Measurements from ENCODE around the gene FKBP5.

The FKBP5 gene

DNA sequence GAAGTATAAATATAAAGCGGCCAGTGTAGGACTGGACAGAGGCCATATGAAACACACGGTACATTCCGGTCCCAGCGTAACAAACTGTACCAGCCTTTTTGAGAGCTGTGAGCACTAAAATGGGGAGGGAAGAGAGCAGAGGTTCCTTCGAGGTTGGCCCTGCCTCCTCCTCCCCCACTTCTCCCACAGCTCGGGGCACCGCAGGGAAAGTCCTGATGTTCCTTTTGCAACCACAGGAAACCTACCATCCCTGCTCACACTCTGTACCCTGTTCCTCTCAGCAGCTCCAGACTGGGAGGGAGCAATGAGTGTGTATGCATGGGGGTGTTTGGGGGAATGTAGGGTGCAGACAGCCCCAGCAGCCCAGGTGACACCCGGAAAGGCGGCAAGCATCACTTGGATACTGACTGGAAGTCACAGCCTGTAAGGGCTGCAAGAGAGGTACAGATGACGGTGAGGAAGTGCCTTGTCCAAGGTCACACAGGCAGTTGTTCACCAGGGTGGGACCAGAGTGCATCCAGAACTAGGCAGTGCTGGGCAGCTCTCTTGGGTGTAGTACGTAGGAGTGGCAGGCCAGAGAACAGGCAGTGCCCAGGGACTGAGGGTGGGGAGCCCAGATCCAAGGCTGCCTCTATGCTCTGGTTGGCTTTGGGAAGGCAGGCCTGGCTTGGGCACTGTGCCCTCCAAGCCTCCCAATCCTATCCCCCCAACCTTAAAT lies 37.2 kb upstream of the FKBP5 start:
- no peak for DNase-seq
- in situ Hi-C loops (cut with HindIII; ENCODE audit: low pct_ligation_motif_present, low pct_unique_long_range_greater_than_20kb, low sequenced_read_pairs): loop anchor here (25.0 kb wide), 1 partner anchor 164 kb away; no protein-coding TSS in a partner anchor

DNA sequence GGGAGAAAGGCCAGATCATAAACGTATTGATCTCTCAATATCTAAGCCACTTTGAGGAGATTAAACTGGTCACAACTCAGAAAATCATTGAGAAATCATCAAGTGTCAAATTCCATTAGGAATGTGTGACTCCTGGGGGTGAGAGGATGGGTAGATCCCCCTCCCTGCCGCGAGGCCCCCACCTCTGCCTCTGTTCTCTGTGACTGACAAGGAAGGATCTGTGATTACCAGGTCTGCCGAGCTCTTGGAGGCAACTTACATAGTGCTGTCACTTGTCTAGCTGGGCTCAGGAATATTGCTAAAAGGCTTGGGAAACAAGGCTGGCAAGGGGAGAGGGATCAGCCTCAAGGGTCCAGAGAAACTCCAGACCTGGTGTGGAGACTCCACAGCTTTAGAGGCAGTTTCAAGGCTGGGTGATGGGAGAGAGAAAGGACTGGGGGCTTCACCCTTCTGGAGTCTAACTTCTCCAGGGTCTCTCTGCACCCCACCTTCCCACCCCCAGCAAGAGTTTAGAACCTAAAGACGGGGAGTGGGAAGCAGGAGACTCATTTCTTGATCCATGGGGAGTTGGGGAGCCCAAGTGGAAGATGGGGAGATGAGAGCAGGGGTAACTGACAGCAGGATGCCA lies 36.5 kb upstream of the FKBP5 start:
- in situ Hi-C loops (cut with HindIII; ENCODE audit: low pct_ligation_motif_present, low pct_unique_long_range_greater_than_20kb, low sequenced_read_pairs): loop anchor here (25.0 kb wide), 1 partner anchor 163 kb away; no protein-coding TSS in a partner anchor
- no peak for DNase-seq

DNA sequence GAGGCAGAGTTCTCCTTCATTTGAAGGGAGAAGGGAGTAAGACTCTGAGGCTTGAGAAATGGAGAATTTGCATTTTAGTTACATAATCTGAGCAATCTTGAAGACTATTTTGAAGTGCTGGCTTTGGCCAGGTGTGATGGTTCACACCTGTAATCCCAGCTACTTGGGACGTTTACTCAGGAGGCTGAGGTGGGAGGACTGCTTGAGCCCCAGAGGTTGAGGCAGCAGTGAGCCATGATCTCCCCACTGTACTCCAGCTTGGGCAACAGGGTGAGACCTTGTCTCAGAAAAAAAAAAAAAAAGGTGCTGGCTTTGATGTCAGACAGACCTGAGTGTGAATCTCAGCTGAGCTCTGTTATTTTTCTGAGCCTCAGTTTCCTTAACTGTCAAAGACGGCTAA lies 35.8 kb upstream of the FKBP5 start:
- no peak for DNase-seq
- in situ Hi-C loops (cut with HindIII; ENCODE audit: low pct_ligation_motif_present, low pct_unique_long_range_greater_than_20kb, low sequenced_read_pairs): no loop called here

DNA sequence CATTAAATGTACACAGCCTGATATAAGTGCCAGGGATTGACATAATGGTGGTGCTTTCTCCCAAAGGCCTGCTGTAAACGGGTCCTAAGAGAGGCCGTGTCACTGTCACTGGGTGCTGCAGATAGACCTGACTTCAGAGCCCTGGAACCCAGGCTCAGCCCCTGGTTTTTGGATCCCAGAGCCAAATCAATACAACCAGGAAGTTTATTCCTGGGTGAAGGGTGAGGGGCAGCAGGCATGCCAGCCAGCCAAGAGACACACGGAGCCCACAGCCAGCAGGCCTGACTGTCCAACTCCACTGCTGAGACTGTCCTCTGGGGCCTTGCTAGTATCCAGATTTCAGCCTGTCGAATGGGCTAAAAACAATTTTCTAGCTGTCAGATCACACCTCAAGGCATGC lies 35.3 kb upstream of the FKBP5 start:
- in situ Hi-C loops (cut with HindIII; ENCODE audit: low pct_ligation_motif_present, low pct_unique_long_range_greater_than_20kb, low sequenced_read_pairs): no loop called here
- DNase-seq: no peak

DNA sequence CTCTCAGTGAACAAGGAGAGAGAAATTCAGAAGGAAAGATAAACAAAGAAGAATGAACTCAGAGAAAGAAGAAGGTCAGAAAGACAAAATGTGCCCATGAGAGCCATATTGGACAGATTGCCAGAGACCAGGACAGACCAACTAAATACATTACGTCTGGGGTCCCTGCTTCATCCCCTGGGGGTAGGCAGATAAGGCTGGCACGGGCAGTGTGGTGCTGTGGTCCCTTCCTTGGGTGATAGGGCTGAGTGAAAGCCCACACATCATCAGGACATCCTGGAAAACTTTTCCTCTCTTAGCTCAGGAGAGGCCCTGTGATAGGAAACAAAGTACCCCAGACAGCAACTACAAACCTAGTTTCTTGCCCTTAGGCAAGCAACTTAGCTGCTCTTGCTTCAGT lies 34.9 kb upstream of the FKBP5 start:
- in situ Hi-C loops (cut with HindIII; ENCODE audit: low pct_ligation_motif_present, low pct_unique_long_range_greater_than_20kb, low sequenced_read_pairs): no loop called here
- no peak for DNase-seq

DNA sequence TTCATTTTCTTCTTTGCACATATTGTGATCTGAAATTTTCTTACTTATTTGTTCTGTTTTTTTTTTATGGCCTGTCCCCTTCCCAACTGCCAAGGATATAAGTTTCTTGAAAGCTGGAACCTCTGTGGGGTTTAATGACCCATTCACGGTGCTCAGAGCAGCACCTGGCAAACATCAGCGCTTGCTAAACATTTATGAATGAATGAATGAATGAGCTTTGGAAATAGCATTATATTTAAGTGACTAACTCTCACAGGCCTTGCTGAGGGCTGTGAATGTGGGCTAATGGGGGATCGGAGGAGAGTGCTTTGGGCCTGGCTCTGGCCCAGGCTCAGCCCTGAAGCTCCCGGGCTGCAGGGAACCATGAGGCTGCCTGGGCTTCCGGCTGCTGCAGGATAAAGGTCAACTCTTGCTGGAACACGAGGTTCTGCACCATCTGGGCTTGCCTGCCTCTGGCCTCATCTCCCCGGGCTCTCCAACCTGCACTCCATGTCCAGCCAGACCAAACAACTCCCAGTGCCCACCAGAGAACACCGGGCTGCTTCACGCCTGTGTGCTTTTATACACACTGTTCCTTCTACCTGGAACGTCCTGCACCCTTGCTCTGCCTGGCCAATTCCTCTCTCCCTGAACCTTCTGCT lies 33.5 kb upstream of the FKBP5 start:
- DNase-seq: no peak
- in situ Hi-C loops (cut with HindIII; ENCODE audit: low pct_ligation_motif_present, low pct_unique_long_range_greater_than_20kb, low sequenced_read_pairs): no loop called here

DNA sequence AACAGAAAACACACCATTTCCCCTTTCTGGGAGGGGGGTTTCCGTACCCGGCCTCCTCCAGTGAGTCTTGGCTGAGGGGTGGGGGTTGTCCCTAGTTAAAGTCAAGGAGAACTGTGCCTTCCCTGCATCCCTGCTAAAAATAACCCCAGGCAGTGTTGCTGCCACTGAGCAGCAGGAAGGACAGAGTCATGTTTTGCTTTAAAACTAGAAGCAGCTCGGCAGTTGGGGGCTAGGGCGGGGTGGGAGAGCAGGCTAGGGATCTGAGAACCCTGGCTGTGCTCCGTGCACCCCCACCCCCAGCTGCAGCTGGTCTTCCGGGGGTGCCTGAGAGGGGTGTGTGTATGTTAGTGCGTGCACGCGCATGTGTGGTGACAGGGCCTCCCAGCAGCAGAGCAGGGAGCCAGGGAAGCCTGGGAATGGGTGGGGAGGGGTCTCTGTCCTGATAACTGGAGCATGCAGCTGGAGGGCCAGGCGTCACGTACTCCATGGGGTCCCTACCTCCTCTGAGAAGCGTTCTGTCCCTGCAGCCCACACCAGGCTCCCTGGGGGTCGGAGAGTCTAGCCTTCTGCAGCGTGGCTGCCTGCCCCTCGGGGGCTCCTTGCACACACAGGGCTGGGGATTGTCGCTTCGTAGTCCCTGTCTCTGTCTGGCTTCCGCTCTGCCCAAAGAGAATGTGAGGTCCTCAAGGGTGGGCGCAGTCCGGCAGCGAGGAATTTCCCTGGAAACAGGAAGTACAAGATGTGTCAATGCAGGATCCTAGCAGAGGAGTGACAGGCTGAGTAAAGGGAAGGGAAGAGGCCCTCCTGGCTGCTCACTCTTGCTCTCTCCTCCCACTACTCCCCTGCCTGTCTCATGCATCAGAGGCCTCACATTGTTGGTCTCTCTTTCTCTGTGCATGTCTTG lies 31.4 kb upstream of the FKBP5 start:
- in situ Hi-C loops (cut with HindIII; ENCODE audit: low pct_ligation_motif_present, low pct_unique_long_range_greater_than_20kb, low sequenced_read_pairs): no loop called here
- DNase-seq: no peak

DNA sequence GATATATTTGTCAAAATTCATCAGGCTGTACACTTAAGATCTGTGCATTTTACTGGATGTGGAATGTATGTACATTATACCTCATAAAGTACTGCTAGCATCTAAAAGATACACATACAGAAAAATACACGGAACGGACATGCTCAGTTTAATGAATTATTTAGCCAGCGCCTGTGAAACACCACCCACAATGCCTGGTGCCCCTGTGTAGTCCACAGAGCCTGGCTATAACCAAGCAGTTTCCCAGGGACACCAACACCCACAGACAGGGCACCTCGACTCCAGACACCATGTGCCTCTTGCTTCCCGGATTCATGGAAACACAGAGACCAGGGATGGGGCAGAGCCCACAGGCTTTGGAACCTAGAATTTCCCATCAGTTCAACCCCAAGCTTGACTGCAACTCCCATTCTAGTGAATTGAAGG lies 30.7 kb upstream of the FKBP5 start:
- DNase-seq: no peak
- in situ Hi-C loops (cut with HindIII; ENCODE audit: low pct_ligation_motif_present, low pct_unique_long_range_greater_than_20kb, low sequenced_read_pairs): no loop called here

DNA sequence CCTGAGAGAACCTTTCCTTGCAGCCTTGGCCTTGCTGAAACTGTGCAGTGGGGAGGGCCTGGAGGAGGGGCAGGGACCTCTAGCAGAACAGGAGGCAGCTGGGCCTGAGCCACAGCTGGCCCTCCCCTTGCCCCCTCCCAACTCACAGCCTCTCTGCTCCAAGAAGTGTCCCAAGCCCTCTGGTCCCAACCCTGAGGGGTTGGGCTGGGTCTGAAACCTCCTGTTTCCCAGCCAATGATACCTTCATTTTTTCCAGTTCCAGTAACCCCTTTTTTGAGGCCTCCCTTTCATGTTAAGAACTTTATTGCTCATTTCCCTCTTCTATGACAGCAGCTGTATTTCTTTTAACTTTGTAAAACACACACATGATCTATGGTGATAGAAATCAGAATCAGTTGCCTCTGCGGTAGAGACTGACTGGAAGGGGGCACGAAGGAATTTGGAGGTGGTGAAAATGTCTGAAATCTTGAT lies 30.2 kb upstream of the FKBP5 start:
- DNase-seq: no peak
- in situ Hi-C loops (cut with HindIII; ENCODE audit: low pct_ligation_motif_present, low pct_unique_long_range_greater_than_20kb, low sequenced_read_pairs): no loop called here

DNA sequence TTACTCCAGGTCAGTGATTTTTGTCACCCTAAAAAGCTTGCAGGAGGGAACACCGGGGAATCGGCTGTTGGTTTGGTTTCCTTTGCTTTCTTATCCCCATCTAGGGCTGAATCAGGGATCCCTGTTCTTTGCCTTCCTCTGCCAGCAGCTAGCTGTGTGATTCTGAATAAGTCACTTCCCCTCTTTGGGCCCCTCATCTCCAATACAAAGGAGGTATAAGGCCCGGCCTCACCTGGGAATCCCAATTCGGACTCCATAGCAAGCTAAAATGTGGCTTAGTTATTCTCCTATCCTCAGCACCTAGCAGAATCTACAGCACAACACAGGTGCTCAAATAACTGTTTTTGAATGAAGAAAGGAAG lies 29.6 kb upstream of the FKBP5 start:
- in situ Hi-C loops (cut with HindIII; ENCODE audit: low pct_ligation_motif_present, low pct_unique_long_range_greater_than_20kb, low sequenced_read_pairs): no loop called here
- no peak for DNase-seq

DNA sequence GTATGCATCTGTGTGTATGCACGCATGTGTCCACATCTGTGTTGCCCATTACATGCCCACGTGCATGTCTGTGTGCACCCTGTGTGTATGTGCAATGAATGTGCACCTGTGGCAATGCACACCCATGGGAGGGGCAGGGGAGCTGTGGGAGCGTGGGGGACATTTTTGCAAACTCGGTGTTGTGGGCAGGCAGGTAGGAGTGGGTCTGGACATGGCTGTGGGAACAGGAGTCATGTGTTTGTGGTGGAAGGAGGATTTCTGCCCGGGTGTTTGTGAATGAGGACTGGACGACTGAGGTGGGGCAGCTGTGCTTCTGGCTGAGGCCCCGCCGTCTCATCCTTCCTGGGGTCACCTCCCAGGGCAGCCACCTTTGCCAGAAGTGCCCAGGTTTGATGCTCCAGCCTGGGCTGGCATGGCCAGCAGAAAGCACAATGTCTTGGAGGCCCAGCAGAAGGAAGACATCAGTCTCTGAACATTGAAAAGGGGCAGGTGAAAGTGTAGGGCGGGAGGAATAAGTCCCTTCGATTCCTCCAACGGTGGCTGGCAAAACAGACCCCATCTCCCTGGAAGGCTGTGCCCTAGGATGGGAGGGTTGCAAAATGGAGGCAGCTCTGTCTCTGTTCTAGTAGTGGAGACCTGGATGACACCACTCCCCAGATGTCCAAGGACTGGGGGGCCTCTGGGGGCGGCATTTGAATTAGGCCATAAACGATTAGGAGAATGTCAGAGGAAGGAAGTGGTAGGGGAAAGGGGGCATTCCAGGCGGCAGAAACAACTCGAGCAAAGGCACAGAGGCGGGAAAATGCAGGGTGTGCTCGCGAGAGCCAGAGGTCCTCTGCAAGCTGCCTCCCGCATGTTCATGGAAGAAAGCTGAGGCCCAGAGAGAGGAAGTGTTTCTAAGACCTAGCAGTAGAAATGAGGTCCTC lies 29.0 kb upstream of the FKBP5 start:
- in situ Hi-C loops (cut with HindIII; ENCODE audit: low pct_ligation_motif_present, low pct_unique_long_range_greater_than_20kb, low sequenced_read_pairs): no loop called here
- no peak for DNase-seq

DNA sequence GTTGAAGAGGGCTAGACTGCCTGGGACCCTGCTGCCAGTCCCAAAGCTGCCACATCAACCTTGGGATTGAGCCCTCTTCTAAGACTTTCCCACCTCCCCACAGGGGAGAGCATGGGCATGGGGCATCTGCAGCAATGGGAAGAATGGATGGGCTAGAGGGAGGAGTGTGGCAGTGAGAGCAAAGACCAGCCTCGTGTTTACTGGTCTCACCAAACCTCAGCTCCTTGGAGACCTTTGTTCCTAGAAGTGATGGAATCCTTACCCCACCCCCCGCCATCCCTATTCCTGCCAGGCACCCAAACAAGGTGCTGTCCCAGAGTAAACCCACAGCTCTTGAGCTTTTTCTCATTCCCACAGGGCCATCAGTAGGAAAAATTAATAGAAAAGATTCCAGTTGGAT lies 28.1 kb upstream of the FKBP5 start:
- in situ Hi-C loops (cut with HindIII; ENCODE audit: low pct_ligation_motif_present, low pct_unique_long_range_greater_than_20kb, low sequenced_read_pairs): no loop called here
- DNase-seq: no peak

DNA sequence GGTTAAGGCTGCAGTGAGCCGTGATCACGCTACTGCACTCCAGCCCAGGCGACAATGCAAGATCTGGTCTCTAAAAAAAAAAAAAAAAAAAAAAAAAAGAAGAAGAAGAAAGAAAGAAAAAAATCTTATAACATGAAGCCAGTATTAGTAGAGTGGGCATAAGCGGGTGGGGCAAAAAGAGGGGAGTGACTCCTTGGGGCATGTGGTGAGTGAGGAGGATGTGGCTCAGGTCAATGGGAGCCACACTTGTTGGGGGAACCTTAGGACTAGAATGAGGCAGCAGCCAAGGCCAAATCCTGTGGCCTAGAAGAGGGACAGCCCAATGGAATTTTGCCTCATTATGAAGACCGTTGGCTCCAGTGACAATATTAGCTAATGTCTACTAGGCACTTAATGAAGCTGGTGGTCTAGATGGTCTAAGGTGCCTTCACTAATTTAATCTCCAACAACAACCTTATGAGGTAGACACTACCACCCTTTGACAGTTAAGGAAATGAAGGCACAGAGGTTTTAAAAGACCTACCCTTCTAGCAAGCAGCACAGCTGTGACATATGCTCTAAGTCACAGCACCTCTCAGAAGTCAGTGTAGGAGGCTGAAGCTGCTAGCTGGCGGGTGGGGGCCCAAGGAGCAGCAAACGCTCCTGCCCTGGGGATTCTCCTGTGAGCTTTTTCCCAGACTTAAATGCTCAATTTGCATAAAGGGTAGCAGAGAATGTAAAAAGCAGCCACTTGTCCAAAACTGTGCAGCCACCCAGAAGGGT lies 24.5 kb upstream of the FKBP5 start:
- DNase-seq: no peak
- in situ Hi-C loops (cut with HindIII; ENCODE audit: low pct_ligation_motif_present, low pct_unique_long_range_greater_than_20kb, low sequenced_read_pairs): no loop called here

DNA sequence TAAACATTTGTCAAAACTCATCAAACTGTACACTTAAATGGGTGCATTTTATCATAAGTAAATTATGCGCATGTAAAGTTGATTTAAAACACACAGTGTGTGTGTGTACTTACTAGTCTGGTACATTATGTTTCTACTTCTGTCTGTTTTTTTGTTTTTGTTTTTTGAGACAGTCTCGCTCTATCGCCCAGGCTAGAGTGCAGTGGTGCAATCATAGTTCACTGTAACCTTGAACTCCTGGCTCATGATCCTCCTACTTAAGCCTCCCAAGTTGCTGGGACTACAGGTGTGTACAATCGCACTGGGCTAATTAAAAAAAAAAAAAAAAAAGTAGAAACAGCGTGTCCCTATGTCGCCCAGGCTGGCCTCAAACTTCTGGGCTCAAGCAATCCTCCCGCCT lies 23.0 kb upstream of the FKBP5 start:
- no peak for DNase-seq
- in situ Hi-C loops (cut with HindIII; ENCODE audit: low pct_ligation_motif_present, low pct_unique_long_range_greater_than_20kb, low sequenced_read_pairs): no loop called here

DNA sequence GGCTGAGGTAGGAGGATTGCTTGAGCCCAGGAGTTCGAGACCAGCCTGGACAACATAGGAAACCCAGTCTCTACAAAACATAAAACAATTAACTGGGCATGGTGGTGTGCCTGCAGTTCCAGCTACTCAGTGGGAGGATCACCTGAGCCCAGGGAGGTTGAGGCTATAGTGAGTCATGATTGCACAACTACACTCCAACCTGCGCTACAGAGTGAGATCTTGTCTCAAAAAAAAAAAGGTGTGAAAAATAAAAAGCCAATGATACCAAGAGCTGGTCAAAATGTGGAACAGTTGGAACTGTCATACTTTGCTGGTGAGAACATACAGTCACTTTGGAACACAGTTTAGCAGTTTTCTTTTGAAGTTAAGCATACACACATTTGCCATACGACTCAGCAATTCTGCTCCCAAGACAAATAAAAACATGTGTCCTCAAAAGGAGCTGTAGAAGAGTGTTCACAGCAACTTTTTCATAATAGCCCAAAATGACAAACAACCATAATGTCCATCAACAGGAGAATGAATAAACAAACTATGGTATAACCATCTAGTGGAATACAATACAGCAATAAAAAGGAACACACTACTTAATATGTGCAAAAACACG lies 21.6 kb upstream of the FKBP5 start:
- DNase-seq: no peak
- in situ Hi-C loops (cut with HindIII; ENCODE audit: low pct_ligation_motif_present, low pct_unique_long_range_greater_than_20kb, low sequenced_read_pairs): no loop called here

DNA sequence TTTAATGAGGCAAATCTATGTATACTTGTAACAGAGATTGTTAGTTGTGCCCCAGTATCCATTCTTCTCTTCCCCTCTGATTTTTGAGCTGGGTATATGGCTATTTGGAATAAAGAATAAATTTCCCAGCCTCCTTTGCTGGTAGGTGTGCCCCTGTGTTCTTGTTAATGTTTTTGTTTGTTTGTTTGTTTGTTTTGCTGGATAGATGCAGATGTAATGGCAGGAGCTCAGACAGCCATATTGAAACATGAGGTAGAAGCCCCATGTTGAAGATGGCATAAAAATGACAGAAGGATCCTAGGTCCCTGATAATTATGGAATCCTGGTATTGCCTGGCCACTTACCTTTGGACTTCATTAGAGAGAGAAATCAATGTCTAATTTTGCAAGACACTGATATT lies 19.9 kb upstream of the FKBP5 start:
- DNase-seq: no peak
- in situ Hi-C loops (cut with HindIII; ENCODE audit: low pct_ligation_motif_present, low pct_unique_long_range_greater_than_20kb, low sequenced_read_pairs): no loop called here
